Measurements from ENCODE around the gene ULBP3. TPM values are rescaled to one million over a fixed set of nuclear protein-coding genes. Genes with fewer than 3 reads are reported as not detected.

ULBP3 gene
- under 1 TPM in 1 of 2 experiments, not detected in 1; 0.61 TPM for total RNA-seq

GRCh38 chr6:150068720-150069648, at the start of gene ULBP3:
ULBP3 (minus strand) TSS chr6:150069121; CDS start chr6:150069066, 55 bp downstream.
- H3K36me3 Mint-ChIP-seq = no peaks in the 10 kb centered on the region
- no peak within 1 kb of the TSS for H3K27ac Mint-ChIP-seq
- ChIA-PET CTCF (interaction anchor here (0.7 to 5.3 kb wide), 4 partner anchors 9 to 892 kb away, joined by 3 to 31 read pairs (median 4); no protein-coding TSS in a partner anchor), POLR2A (no interaction called here)
- peaks cover 11% of the 10 kb centered on the region for H3K4me1 Mint-ChIP-seq (ENCODE audit: low read depth)
- intact Hi-C loops (cut with micrococcal nuclease) = loop anchor here (1.0 to 5.0 kb wide), 3 partner anchors 42 to 135 kb away; partner anchors contain the start of gene RAET1L
- H3K27me3 Mint-ChIP-seq = peaks cover 13% of the 10 kb centered on the region
- DNase-seq = peak; percentile 87
- peak within 1 kb of the TSS; percentile 66 for H3K4me3 Mint-ChIP-seq
- no peaks in the 10 kb centered on the region for H3K9me3 Mint-ChIP-seq

DNA sequence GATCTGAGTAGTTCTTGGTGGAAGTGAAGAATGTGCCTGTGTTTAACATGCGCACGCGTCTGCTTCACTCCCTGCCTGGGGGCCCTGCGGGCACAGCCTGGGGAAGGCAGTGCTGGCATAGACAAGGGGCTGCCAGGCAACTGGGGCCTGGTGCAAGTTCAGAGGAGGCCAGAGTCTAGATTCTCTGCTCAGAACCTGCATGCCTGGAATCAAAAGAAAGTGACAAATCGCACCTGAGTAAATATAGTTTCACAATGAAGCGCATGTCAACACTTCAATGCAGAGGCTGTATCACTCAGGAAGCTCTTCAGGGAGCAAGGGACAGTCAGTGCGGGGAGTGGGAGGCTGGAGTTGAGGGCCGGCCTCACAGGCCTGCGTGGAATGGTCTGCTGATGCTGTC, 49.7 kb upstream of the ULBP3 start:
- CTCF ChIA-PET = interaction anchor here (1.0 kb wide), 1 partner anchor 32 kb away, joined by 3 read pairs; no protein-coding TSS in a partner anchor
- intact Hi-C loops (cut with micrococcal nuclease) = no loop called here
- Mint-ChIP-seq H3K4me3 (no peak overlapping the region), H3K27me3 (peaks cover 2% of the 10 kb centered on the region), H3K36me3 (no peaks in the 10 kb centered on the region), H3K4me1 (ENCODE audit: low read depth) (peaks cover 7% of the 10 kb centered on the region), H3K27ac (no peak overlapping the region), H3K9me3 (no peaks in the 10 kb centered on the region)
- DNase-seq = no peak
- POLR2A ChIA-PET = no interaction called here

DNA sequence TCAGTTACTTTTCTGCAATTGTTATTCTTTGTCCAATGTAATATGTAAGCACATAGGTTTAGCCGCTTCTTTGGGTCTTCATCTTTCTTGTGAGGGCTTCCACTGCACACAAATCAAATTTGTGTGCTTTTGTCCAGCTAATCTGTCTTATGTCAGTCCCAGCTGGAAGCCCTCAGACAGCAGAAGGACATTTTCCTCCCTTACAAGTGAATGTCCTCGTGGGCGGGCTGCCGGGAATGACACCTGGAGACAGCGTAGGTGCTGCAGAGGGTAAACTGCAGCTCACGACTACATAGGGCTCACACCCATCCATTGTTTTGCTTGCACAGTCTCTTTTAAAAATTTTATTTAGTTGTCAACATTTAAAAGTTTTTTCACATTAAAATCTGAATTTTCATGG, 49.3 kb upstream of the ULBP3 start:
- intact Hi-C loops (cut with micrococcal nuclease) = no loop called here
- Mint-ChIP-seq H3K27ac (no peak overlapping the region), H3K9me3 (no peaks in the 10 kb centered on the region), H3K36me3 (no peaks in the 10 kb centered on the region), H3K4me1 (ENCODE audit: low read depth) (peaks cover 7% of the 10 kb centered on the region), H3K4me3 (no peak overlapping the region), H3K27me3 (no peaks in the 10 kb centered on the region)
- no peak for DNase-seq
- CTCF ChIA-PET = no interaction called here
- POLR2A ChIA-PET = no interaction called here

- no peak for DNase-seq
- Mint-ChIP-seq H3K27ac (no peak overlapping the region), H3K36me3 (no peaks in the 10 kb centered on the region), H3K4me1 (ENCODE audit: low read depth) (peaks cover 7% of the 10 kb centered on the region), H3K9me3 (no peaks in the 10 kb centered on the region), H3K4me3 (no peak overlapping the region), H3K27me3 (no peaks in the 10 kb centered on the region)
- intact Hi-C loops (cut with micrococcal nuclease) = no loop called here
- POLR2A ChIA-PET = no interaction called here
- CTCF ChIA-PET = interaction anchor here (0.6 kb wide), 1 partner anchor 45 kb away, joined by 5 read pairs; no protein-coding TSS in a partner anchor
These were observed 47.4 kb upstream of the ULBP3 start for GRCh38 chr6:150116200-150116800.

- no peaks in the 10 kb centered on the region for H3K27me3 Mint-ChIP-seq
- intact Hi-C loops (cut with micrococcal nuclease) = no loop called here
These were observed 46.8 kb upstream of the ULBP3 start for GRCh38 chr6:150115769-150116168.

GRCh38 chr6:150112233-150112632, 43.3 kb upstream of the ULBP3 start:
- Mint-ChIP-seq H3K4me3 (no peak overlapping the region), H3K27ac (no peak overlapping the region), H3K36me3 (no peaks in the 10 kb centered on the region), H3K27me3 (no peaks in the 10 kb centered on the region), H3K9me3 (no peaks in the 10 kb centered on the region), H3K4me1 (ENCODE audit: low read depth) (no peaks in the 10 kb centered on the region)
- intact Hi-C loops (cut with micrococcal nuclease) = no loop called here
- DNase-seq = no peak
- ChIA-PET POLR2A (no interaction called here), CTCF (interaction anchor here (0.6 kb wide), 1 partner anchor 8 kb away, joined by 5 read pairs; no protein-coding TSS in a partner anchor)

More at GRCh38 chr6:150115769-150116168, 46.8 kb upstream of the ULBP3 start:
- no peaks in the 10 kb centered on the region for H3K36me3 Mint-ChIP-seq
- no peak overlapping the region for H3K27ac Mint-ChIP-seq
- DNase-seq = no peak
- peaks cover 7% of the 10 kb centered on the region for H3K4me1 Mint-ChIP-seq (ENCODE audit: low read depth)
- POLR2A ChIA-PET = no interaction called here
- CTCF ChIA-PET = interaction anchor here (0.6 kb wide), 1 partner anchor 45 kb away, joined by 5 read pairs; no protein-coding TSS in a partner anchor
- H3K9me3 Mint-ChIP-seq = no peaks in the 10 kb centered on the region
- no peak overlapping the region for H3K4me3 Mint-ChIP-seq

- no peak for DNase-seq
- Mint-ChIP-seq H3K9me3 (no peaks in the 10 kb centered on the region), H3K36me3 (no peaks in the 10 kb centered on the region), H3K27me3 (peaks cover 2% of the 10 kb centered on the region), H3K4me3 (no peak overlapping the region), H3K27ac (no peak overlapping the region), H3K4me1 (ENCODE audit: low read depth) (no peaks in the 10 kb centered on the region)
- POLR2A ChIA-PET = no interaction called here
- CTCF ChIA-PET = no interaction called here
- intact Hi-C loops (cut with micrococcal nuclease) = no loop called here
These were observed 33.9 kb upstream of the ULBP3 start for GRCh38 chr6:150102750-150103270.

- ChIA-PET CTCF (no interaction called here), POLR2A (no interaction called here)
- no peak for DNase-seq
- H3K27ac Mint-ChIP-seq = no peak overlapping the region
- H3K36me3 Mint-ChIP-seq = no peaks in the 10 kb centered on the region
- H3K9me3 Mint-ChIP-seq = no peaks in the 10 kb centered on the region
- no peak overlapping the region for H3K4me3 Mint-ChIP-seq
- H3K27me3 Mint-ChIP-seq = peaks cover 2% of the 10 kb centered on the region
- intact Hi-C loops (cut with micrococcal nuclease) = no loop called here
- H3K4me1 Mint-ChIP-seq (ENCODE audit: low read depth) = no peaks in the 10 kb centered on the region
These were observed 31.8 kb upstream of the ULBP3 start for GRCh38 chr6:150100745-150101144.

DNA sequence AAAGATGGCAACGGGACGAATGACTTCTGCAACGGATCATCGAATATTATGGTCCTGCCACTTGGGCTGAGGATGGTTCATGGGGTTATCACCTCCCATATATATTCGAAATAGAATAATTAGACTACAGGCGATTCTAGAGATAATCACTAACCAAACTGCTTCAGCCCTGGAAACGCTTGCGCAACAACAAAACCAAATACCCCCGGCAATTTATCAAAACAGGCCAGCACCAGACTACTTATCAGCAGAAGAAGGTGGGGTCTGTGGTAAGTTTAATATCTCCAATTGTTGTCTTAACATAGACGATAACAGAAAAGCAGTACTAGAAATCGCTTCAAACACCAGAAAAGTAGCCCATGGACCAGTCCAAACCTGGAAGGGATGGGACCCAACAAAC, 31.0 kb upstream of the ULBP3 start:
- ChIA-PET POLR2A (no interaction called here), CTCF (no interaction called here)
- DNase-seq = no peak
- Mint-ChIP-seq H3K27ac (no peak overlapping the region), H3K4me1 (ENCODE audit: low read depth) (no peaks in the 10 kb centered on the region), H3K27me3 (peaks cover 6% of the 10 kb centered on the region), H3K9me3 (no peaks in the 10 kb centered on the region), H3K36me3 (no peaks in the 10 kb centered on the region), H3K4me3 (no peak overlapping the region)
- intact Hi-C loops (cut with micrococcal nuclease) = no loop called here

GRCh38 chr6:150099546-150099945, 30.6 kb upstream of the ULBP3 start:
- H3K9me3 Mint-ChIP-seq = no peaks in the 10 kb centered on the region
- intact Hi-C loops (cut with micrococcal nuclease) = no loop called here
- no peak overlapping the region for H3K4me3 Mint-ChIP-seq
- CTCF ChIA-PET = no interaction called here
- POLR2A ChIA-PET = no interaction called here
- peaks cover 6% of the 10 kb centered on the region for H3K27me3 Mint-ChIP-seq
- H3K36me3 Mint-ChIP-seq = no peaks in the 10 kb centered on the region
- H3K27ac Mint-ChIP-seq = no peak overlapping the region
- no peaks in the 10 kb centered on the region for H3K4me1 Mint-ChIP-seq (ENCODE audit: low read depth)
- no peak for DNase-seq

DNA sequence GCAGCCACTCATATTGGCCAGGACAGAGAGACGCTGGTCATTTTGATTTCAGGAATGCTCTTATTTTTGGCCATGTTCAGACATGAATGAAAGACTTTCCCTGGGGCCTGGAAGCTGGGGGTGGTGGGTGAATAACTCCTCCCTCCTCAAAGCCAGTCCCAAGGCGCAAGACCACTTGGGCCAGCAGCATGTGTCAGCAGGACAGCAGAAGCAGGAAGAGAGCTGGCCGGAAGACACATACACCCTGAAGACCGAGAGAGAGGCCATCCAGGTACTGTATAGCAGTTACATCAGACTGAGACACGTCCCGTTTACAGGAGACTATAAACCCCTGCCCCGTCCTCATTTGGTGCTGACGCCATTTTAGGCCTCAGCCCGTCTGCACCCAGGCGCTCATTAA, 29.2 kb upstream of the ULBP3 start:
- Mint-ChIP-seq H3K36me3 (no peaks in the 10 kb centered on the region), H3K4me3 (no peak overlapping the region), H3K9me3 (no peaks in the 10 kb centered on the region), H3K4me1 (ENCODE audit: low read depth) (no peaks in the 10 kb centered on the region), H3K27me3 (peaks cover 6% of the 10 kb centered on the region), H3K27ac (no peak overlapping the region)
- DNase-seq = no peak
- intact Hi-C loops (cut with micrococcal nuclease) = no loop called here
- ChIA-PET POLR2A (no interaction called here), CTCF (interaction anchor here (0.8 kb wide), 1 partner anchor 17 kb away, joined by 5 read pairs; no protein-coding TSS in a partner anchor)

DNA sequence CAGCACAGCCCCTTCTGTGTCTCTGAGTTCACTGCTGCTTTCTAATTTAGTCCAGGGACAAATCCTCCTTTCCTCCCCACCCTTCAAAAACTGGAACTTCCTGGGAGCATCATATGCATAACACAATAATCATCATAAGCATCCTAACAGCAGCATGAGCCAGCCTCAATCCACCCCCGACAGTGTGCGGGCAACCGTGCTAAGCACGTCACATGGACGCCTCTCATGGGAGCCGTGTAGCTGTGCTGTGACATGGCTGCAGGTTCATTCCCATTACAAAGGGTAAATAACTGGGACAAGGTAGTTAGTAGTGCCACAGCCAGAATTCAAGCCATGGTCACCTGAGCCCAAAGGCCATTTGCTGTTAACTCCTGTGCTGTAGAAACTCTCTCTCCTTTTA, 24.5 kb upstream of the ULBP3 start:
- intact Hi-C loops (cut with micrococcal nuclease) = no loop called here

More for the DNA sequence above, 24.5 kb upstream of the ULBP3 start:
- POLR2A ChIA-PET = no interaction called here
- peaks cover 4% of the 10 kb centered on the region for H3K27me3 Mint-ChIP-seq
- CTCF ChIA-PET = no interaction called here
- no peaks in the 10 kb centered on the region for H3K4me1 Mint-ChIP-seq (ENCODE audit: low read depth)
- no peak for DNase-seq
- no peaks in the 10 kb centered on the region for H3K9me3 Mint-ChIP-seq
- H3K27ac Mint-ChIP-seq = no peak overlapping the region
- no peak overlapping the region for H3K4me3 Mint-ChIP-seq
- no peaks in the 10 kb centered on the region for H3K36me3 Mint-ChIP-seq

Measured in activated CD4-positive, alpha-beta memory T cell treated with anti-CD3 and anti-CD28 coated beads for 36 hours (primary cell).